Endothelial cell of umbilical vein (primary cell): Measurements from ENCODE around the gene SLMAP. TPM values are rescaled to one million over a fixed set of nuclear protein-coding genes. Genes with fewer than 3 reads are reported as not detected.
A peak's percentile ranks its signal among the peaks of the same experiment; 100 is the strongest.

Source experiments
- BruUV-seq: library from RNA; stranded (reverse); fragments of 400-500 nt; replicated peaks from 2 replicates; lab custom pipeline; 2021; lab: Mats Ljungman, UMichigan
- CTCF ChIA-PET: fragments of 300-600, 350-600 bp; sonication (Branson Sonifier 250); formaldehyde crosslinking; loops from one replicate; lab custom pipeline; 2021; ENCODE audit warnings: antibody characterized with exemption, inconsistent platforms; lab: Charles Lee
- POLR2A ChIA-PET: fragments of 300-600, 350-600 bp; sonication (Branson Sonifier 250); formaldehyde crosslinking; loops from one replicate; lab custom pipeline; 2021; ENCODE audit warnings: antibody characterized with exemption, inconsistent platforms; lab: Charles Lee
- DNase-seq: peaks from one replicate; pipeline ENCODE4 v3.0.0-alpha.2; 2011; ENCODE audit warnings: low read depth, low spot score
- FAIRE-seq: peaks from 2 replicates; lab custom pipeline; 2011; peaks lifted over from hg19 to GRCh38; lab: Jason Lieb, UNC
- H2AFZ ChIP-seq: 2 replicates; pipeline ENCODE4 v1.6.0; 2012; ENCODE audit warnings: low read depth, low read length, control low read depth, inconsistent platforms
- H3K27ac ChIP-seq: 2 replicates; pipeline ENCODE4 v1.5.1; 2011; ENCODE audit warnings: low read depth, mild to moderate bottlenecking, control low read depth, low read length, moderate library complexity; ENCODE audit not compliant: insufficient read depth
- H3K27me3 ChIP-seq, 2 experiments: 2 replicates each; pipeline versions ENCODE4 v1.6.0 to v1.6.1; 2011; ENCODE audit warnings: low read length in 2 of 2, mixed read lengths in 1 of 2; ENCODE audit not compliant: control insufficient read depth in 2 of 2, insufficient read depth in 2 of 2
- H3K36me3 ChIP-seq, 2 experiments: 2 replicates in 1 of 2; 3 replicates in 1 of 2; pipeline ENCODE4 v1.5.1; 2011; ENCODE audit warnings: low read length in 2 of 2, mild to moderate bottlenecking in 1 of 2, moderate library complexity in 1 of 2; ENCODE audit not compliant: control insufficient read depth in 2 of 2, insufficient read depth in 2 of 2; ENCODE audit errors: extremely low read depth in 1 of 2
- H3K4me1 ChIP-seq: 3 replicates; pipeline ENCODE4 v1.5.1; 2011; ENCODE audit warnings: mild to moderate bottlenecking, low read length; ENCODE audit not compliant: control insufficient read depth, insufficient read depth; ENCODE audit errors: extremely low read depth
- H3K4me2 ChIP-seq: 2 replicates; pipeline ENCODE4 v1.6.1; 2011; ENCODE audit warnings: low read length, control low read depth, mixed read lengths; ENCODE audit not compliant: insufficient read depth
- H3K4me3 ChIP-seq, 3 experiments: fragments of 200-600 bp in 1 of 3; sonication (generic), shearing (Covaris generic) in 1 of 3; replicated peaks in 1 of 3; 2 replicates each; pipeline ENCODE4 v1.5.1; 2011 to 2016; ENCODE audit warnings: control low read depth in 3 of 3, low read length in 3 of 3, mild to moderate bottlenecking in 2 of 3, inconsistent platforms in 1 of 3, low read depth in 1 of 3, moderate library complexity in 1 of 3; ENCODE audit not compliant: insufficient read depth in 1 of 3
- H3K79me2 ChIP-seq: 2 replicates; pipeline ENCODE4 v1.6.0; 2012; ENCODE audit warnings: low read length, inconsistent platforms; ENCODE audit not compliant: control insufficient read depth, insufficient read depth
- H3K9ac ChIP-seq: replicated peaks from 2 replicates; pipeline ENCODE3; 2011; ENCODE audit warnings: low read length, control low read depth; ENCODE audit not compliant: insufficient read depth; ENCODE audit errors: extremely low read depth
- H3K9me1 ChIP-seq: replicated peaks from 3 replicates; pipeline ENCODE4 v1.6.0; 2011; ENCODE audit warnings: mild to moderate bottlenecking, low read length; ENCODE audit not compliant: control insufficient read depth, insufficient read depth; ENCODE audit errors: extremely low read depth
- H3K9me3 ChIP-seq: replicated peaks from 2 replicates; pipeline ENCODE4 v1.5.1; 2012; ENCODE audit warnings: low read length, inconsistent platforms; ENCODE audit not compliant: control insufficient read depth, insufficient read depth
- H4K20me1 ChIP-seq: replicated peaks from 2 replicates; pipeline ENCODE3; 2011; ENCODE audit warnings: mild to moderate bottlenecking, low read length; ENCODE audit not compliant: control insufficient read depth, insufficient read depth; ENCODE audit errors: extremely low read depth
- CTCF ChIP-seq, 2 donors: IDR thresholded peaks; 1 replicate in 1 of 2; 2 replicates in 1 of 2; pipeline ENCODE4 v1.5.1; 2011; ENCODE audit warnings: low read length in 2 of 2, mild to moderate bottlenecking in 2 of 2, moderate library complexity in 2 of 2, control low read depth in 1 of 2, inconsistent platforms in 1 of 2, low read depth in 1 of 2; ENCODE audit not compliant: insufficient read depth in 1 of 2; ENCODE audit errors: extremely low read depth in 1 of 2
- EZH2 ChIP-seq: IDR thresholded peaks from 2 replicates; pipeline ENCODE4 v1.6.1; 2012; ENCODE audit warnings: borderline replicate concordance, low read depth, mild to moderate bottlenecking, moderate library complexity, low read length, inconsistent platforms; ENCODE audit not compliant: severe bottlenecking
- FOS ChIP-seq: IDR thresholded peaks from 2 replicates; pipeline ENCODE4 v1.6.1; 2011; ENCODE audit warnings: mild to moderate bottlenecking, low read length, moderate library complexity, borderline replicate concordance; ENCODE audit not compliant: insufficient read depth
- GATA2 ChIP-seq: IDR thresholded peaks from 2 replicates; pipeline ENCODE4 v1.7.0; 2011; ENCODE audit warnings: low read depth, mild to moderate bottlenecking, moderate library complexity, mixed read lengths, low read length; ENCODE audit not compliant: insufficient read length, insufficient read depth
- JUN ChIP-seq: IDR thresholded peaks from 2 replicates; pipeline ENCODE4 v1.6.1; 2011; ENCODE audit warnings: borderline replicate concordance, low read depth; ENCODE audit not compliant: insufficient read length, insufficient read depth
- MYC ChIP-seq: IDR thresholded peaks from one replicate; pipeline ENCODE4 v1.6.1; 2011; ENCODE audit warnings: mild to moderate bottlenecking, low read depth, low read length
- POLR2A ChIP-seq: IDR thresholded peaks from 2 replicates; pipeline ENCODE4 v1.6.1; 2012; ENCODE audit warnings: low read depth, mild to moderate bottlenecking, control low read depth, low read length
- POLR2AphosphoS5 ChIP-seq: IDR thresholded peaks from 2 replicates; pipeline ENCODE4 v1.6.1; 2012; ENCODE audit warnings: low read depth, mild to moderate bottlenecking, control low read depth, low read length, moderate library complexity; ENCODE audit not compliant: insufficient read depth
- dilution Hi-C: fragments of 300-500 bp; cut with MboI; formaldehyde crosslinking; loops from one replicate; pipeline ENCODE4 v1.15.0; 2019; ENCODE audit warnings: low sequenced_read_pairs; ENCODE audit not compliant: extremely low pct_ligation_motif_present
- intact Hi-C: fragments of 100-400 bp; cut with micrococcal nuclease; formaldehyde crosslinking; loops from one replicate; pipeline ENCODE4 v1.10.0; 2022
- polyA plus RNA-seq, 4 experiments: library from polyadenylated mRNA; depleted of rRNA in 3 of 4; stranded (reverse) in 3 of 4; unstranded in 1 of 4; fragments of >200 nt; gene quantifications; 2 replicates each; pipeline versions ENCODE4 v1.2.1 to v1.2.3, GENCODE V29; 2011 to 2012; ENCODE audit warnings: missing spikeins in 1 of 4
- total RNA-seq: library from RNA; stranded (reverse); gene quantifications from 2 replicates; pipeline ENCODE4 v1.2.3, GENCODE V29; 2021
- TF ChIP-seq, protein P1 (sequence below): IDR thresholded peaks from 2 replicates; pipeline ENCODE4 v1.6.1; 2011; ENCODE audit not compliant: insufficient read depth, insufficient read length

The SLMAP gene
- total and polyA plus RNA-seq, 2 donors (not counting 3 experiments of a cell fraction or from before 2014, with no cell fraction given): 9.8 to 54.7 TPM

DNA sequence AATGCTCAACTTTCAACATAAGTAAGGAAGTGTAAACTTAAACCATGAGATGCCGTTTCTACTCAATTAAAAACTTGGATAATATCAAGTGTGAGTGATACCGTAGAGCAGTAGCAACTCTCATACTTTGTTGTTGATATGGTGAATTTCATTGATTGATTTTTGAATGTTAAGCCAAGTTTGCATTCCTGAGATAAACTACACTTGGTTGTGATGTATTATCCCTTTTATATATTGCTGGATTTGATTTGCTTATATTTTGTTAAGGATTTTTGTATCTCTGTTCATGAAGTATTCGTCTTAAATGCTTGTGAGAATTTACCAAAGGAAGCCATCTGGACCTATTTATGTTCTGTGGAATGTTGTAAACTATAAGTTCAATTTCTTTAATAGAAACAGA is 21.7 kb downstream of the SLMAP start:
- peak; percentile 25 for DNase-seq
- H3K9me1 ChIP-seq: no peaks in the 10 kb centered on the region
- no peak overlapping the region for H3K4me2 ChIP-seq

DNA sequence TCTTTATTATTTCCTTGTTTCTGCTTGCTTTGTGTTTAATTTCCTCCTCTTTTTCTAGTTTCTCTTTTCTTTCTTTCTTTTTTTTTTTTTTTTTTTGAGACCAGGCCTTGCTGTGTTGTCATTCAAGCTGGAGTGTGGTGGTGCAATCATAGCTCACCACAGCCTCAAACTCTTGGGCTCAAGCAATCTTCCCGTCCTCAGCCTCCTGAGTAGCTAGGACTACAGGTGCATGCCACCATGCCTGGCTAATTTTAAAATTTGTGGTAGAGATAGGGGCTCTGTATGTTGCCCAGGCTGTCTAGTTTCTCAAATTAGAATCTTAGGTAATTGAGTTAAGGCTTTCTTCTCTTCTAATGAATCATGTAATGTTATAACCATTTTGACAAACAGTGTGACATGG is 22.4 kb downstream of the SLMAP start:
- no peak overlapping the region for H3K27ac ChIP-seq
- ChIA-PET POLR2A (no interaction called here), CTCF (no interaction called here)
- FAIRE-seq (no peak), DNase-seq (no peak)
- intact Hi-C loops: no loop called here
- H3K79me2 ChIP-seq: peaks cover 50% of the 10 kb centered on the region
- H3K27me3 ChIP-seq: no peaks in the 10 kb centered on the region
- H3K4me3 ChIP-seq: no peak overlapping the region
- no peaks in the 10 kb centered on the region for H3K4me1 ChIP-seq
- no TSS peak for BruUV-seq
- no peak for TF ChIP-seq MYC
- no peak for TF ChIP-seq POLR2A
- TF ChIP-seq, protein P1, sequence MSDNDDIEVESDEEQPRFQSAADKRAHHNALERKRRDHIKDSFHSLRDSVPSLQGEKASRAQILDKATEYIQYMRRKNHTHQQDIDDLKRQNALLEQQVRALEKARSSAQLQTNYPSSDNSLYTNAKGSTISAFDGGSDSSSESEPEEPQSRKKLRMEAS: no peak
- TF ChIP-seq CTCF (IDR thresholded peaks at IDR 0.05; ENCODE audit: extremely low read depth in 1 of 2, insufficient read depth in 1 of 2, low read depth in 1 of 2, low read length in 2 of 2): no peak
- no peak for TF ChIP-seq POLR2AphosphoS5
- TF ChIP-seq GATA2: no peak
- no peak for TF ChIP-seq FOS
- TF ChIP-seq JUN: no peak
- no peak for TF ChIP-seq EZH2
- no peaks in the 10 kb centered on the region for H3K36me3 ChIP-seq
- H3K9ac ChIP-seq: no peak overlapping the region
- H3K4me2 ChIP-seq: no peak overlapping the region
- no peak overlapping the region for H2AFZ ChIP-seq
- H4K20me1 ChIP-seq: peaks cover 2% of the 10 kb centered on the region
- H3K9me1 ChIP-seq: no peaks in the 10 kb centered on the region
- no peaks in the 10 kb centered on the region for H3K9me3 ChIP-seq
- dilution Hi-C loops: no loop called here

More for the DNA sequence above, 21.7 kb downstream of the SLMAP start:
- no peak for FAIRE-seq
- POLR2A ChIA-PET: no interaction called here
- TF ChIP-seq JUN (no peak), CTCF (IDR thresholded peaks at IDR 0.05; ENCODE audit: extremely low read depth in 1 of 2, insufficient read depth in 1 of 2, low read depth in 1 of 2, low read length in 2 of 2) (no peak), MYC (no peak), GATA2 (no peak)
- BruUV-seq: no TSS peak
- dilution Hi-C loops (no loop called here), intact Hi-C loops (no loop called here)
- Histone ChIP-seq H3K79me2 (peaks cover 53% of the 10 kb centered on the region), H2AFZ (no peak overlapping the region), H3K9ac (no peak overlapping the region), H4K20me1 (peaks cover 2% of the 10 kb centered on the region), H3K27me3 (no peaks in the 10 kb centered on the region), H3K4me3 (no peak overlapping the region), H3K27ac (no peak overlapping the region), H3K4me1 (no peaks in the 10 kb centered on the region), H3K36me3 (no peaks in the 10 kb centered on the region), H3K9me3 (no peaks in the 10 kb centered on the region)
- CTCF ChIA-PET: no interaction called here
